M059J (cell line): ENCODE measurements around the gene C14orf119. TPM values are rescaled to one million over a fixed set of nuclear protein-coding genes. Genes with fewer than 3 reads are reported as not detected.
A peak's percentile ranks its signal among the peaks of the same experiment; 100 is the strongest.

Experiments used
- DNase-seq: peaks from one replicate; pipeline ENCODE4 v3.0.0-alpha.2; 2012; ENCODE audit warnings: low read depth
- total RNA-seq: library from RNA; depleted of rRNA; stranded (reverse); fragments of >200 nt; shearing (Covaris generic); gene quantifications from 2 replicates; pipeline ENCODE4 v1.2.3, GENCODE V29; 2014

C14orf119 gene
- total RNA-seq, 1 experiment from 2014 or later, result 78.5 TPM

DNA sequence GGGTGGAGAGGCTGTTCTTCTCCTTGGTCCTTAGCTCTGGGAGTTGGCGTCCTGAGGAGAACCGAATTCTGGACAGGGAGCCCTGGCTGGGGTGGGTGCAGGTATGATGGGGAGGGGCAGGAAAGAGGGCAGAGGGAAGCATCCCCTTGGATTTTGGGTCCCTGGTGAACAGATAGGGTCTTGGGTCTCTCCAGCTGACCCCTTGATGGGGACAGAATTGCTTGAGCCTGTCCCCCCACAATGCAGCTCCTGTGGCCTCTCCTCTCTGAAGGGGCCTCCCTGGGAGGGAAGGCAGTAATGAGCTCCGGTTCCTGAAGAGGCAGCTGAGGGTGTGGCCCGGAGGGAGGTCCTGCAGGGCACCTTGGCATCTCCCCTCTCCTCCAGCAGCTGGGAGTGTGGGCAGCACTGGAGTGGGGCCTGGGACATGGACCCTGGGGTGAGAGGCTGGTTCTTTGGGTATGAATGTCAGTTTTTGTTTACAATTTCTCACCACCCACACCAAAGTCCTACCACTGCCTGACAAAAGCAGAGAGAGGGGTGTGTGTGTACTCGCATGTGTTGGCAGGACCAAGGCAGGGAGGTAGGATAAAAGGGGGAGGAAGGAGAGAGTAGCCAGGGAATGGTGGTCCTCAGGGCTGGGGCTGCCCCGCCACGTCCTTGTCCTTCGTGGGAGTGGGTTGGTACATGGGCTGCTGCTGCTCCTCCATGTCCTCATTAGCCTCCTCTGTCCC lies 31.4 kb downstream of the C14orf119 start:
- DNase-seq, result no peak

DNA sequence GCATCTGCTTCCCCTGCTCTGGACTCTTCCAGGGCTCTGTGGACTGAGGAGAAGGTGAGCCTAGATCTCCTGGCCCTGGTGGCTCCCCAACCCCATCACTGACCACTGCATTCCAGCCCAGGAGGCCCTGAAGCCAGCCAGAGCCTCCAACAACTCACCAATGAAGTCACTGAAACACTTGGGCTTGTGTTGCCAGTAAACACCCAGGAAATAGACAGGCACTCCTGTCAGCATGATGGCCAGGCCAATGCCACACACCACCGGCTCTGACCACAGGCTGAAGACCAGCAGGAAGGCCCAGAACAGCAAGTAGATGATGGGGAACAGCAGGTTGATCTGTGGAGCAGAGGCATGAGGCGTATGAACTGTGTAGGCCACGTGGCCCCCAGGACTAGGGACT lies 32.6 kb downstream of the C14orf119 start:
- DNase-seq, result no peak

DNA sequence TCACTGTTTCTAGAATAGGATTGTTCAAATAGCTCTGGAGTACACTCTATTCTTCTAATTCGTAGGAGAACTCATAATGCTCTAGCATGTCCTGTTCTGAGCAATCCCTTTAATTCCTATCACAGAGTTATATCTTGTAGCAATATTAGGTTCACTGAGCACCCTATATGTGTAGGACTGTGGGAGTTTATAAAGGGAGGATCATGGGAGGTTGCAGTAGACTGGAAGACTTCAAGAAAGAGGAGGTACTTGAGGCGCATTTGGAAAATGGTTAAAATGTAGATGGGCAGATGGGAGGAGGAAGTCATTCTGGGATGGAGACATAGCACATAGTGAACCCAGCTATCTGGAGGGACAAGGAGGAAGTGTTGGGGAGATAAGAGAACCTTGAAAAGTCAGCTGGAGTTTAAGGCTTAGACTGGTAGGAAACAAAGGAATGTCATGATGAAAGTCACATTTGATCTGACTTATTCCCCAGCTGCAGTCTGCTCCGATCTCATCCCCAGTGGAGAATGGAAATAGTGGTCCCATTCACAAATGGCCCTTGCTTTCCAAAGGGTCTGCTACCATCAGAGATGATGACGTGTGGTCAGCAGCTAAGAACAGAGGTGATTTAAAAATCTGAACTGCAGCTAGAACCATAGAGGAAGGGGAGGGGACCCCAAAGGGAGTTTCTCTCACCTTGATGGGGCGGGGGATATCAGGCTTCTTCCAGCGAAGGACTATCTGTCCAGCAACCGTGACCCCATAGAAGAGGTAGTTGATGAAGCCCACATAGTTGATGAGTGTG lies 33.9 kb downstream of the C14orf119 start:
- DNase-seq, result no peak

DNA sequence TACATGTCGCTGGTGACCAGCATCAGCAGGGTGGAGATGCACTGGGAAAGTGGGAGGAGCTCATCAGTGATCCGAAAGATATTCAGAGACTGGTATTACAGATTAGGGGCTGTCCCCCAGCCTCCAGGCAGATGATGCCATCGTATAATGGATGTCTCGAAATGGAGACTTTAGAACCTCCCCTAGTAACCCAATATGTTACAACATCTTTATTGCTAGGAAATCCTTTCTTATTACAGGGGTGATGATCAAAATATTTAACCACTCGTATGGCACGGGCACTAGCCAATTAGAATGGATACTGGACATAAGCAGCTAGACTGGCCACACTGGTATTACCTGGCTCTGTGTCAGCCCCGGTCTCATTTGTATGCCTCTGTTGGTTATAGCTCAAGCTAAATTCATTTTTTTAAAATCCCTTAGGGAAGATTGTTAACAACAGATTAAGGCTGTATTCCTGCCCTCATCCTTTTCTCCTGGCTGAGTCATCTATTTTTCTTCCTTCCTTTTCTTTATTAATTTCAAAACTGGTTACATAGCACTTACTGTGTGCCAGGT lies 34.5 kb downstream of the C14orf119 start:
- no peak for DNase-seq

DNA sequence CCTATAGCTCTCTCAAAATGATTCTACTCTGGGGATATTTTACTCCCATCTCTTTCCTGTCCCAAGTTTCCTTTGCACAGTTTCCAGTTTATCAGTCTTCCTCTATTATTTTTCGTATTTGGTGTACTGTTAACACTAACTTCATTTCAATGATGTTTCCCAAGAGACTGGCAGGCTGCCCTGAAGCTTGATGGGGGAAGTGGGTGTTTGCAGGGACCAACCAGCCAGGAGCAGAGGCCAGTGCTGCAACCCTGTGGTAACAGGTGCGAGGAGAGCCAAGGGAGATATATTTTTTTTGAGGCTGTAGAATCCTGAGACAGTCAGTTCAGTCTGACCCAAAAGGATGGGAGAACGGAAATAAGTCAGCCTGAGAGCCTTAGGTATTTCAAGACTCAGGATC lies 35.6 kb downstream of the C14orf119 start:
- DNase-seq, result no peak

DNA sequence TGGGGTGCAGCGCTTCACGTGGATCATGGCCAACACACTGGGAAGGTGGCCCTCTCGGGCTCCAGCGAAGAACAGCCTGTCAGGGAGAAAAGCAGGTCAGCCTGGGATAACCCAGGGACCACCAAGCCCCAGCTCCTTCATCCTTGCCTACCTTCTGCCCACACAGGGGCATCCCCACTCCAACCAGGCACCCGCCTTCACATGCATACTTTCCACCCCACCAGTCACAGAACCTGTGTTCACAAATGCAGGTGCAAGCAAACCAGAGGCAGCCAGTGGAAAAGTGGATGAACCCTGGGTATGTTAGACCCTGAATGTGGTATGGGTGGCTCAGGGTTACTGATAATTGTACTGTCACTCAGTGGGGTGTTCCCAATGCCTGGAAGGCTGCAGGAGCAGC lies 36.2 kb downstream of the C14orf119 start:
- DNase-seq, result no peak

DNA sequence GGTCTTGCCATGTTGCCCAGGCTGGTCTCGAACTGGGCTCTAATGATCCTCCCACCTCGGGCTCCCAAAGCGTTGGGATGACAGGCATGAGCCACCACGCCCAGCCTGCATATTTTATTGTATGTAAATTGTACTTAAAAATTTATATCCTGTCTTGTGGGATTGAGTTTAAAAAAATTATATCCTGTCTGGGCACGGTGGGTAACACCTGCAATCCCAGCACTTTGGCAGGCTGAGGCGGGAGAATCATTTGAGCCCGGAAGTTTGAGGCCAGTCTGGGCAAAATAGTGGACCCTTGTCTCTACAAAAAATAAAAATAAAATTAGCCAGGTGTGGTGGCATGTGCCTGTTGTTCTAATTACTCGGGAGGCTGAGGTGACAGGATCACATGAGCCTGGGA lies 37.7 kb downstream of the C14orf119 start:
- no peak for DNase-seq

DNA sequence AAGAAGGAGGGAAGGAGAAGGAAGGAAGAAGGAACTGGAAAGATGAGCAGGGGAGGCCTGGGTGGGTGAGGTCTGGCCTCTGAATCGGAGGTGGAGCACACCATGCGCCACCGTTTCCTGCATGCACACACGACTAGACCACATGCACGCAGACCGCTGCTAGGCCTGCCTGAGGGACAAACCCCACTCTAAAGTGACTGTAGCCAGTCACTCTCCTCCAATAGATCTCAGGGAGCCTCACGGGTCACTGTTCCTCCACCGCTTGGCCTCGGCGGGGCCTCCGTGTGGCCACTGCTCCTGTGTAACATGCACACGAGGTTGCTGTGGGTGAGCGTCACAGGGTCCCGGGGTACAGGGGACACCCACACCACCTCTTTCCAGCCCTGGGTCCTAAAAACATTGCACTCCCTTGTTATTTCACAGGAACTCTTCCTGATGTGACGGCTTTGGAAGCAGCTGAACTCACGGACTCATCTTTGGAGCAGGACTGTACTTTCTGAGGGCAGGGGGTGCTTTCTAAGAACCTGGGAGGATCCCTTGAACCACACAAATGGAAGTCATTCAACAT lies 41.3 kb downstream of the C14orf119 start:
- DNase-seq, result no peak

DNA sequence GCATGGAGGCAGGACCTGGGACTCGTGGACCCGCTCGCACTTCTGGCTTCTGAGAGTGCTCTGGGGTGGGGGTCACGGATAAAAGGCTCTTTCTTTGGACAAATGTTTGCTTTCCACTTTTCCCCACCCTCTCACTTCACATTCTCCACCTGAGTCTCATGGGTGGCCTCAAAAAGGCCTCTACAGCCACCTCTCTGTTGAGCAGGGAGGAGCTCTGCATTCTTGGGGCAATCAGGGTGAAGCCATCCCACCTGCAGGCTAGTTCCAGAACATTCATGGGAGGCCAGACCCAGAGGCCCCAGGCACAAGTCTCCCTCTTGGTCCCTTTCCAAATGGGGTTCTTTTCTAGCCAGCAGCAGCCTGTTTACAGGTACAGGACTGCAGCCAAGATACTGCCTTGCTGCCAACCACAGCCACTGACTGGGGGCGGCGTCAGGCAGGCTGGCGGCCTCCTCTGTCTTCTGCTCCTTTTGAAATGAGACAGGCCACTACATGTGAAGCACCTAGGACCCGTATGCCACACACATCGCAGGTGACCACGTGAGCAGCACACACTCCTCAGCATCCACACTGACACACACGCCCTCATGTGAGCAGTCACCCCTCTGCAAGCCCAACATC lies 42.0 kb downstream of the C14orf119 start:
- DNase-seq, result peak; percentile 69

DNA sequence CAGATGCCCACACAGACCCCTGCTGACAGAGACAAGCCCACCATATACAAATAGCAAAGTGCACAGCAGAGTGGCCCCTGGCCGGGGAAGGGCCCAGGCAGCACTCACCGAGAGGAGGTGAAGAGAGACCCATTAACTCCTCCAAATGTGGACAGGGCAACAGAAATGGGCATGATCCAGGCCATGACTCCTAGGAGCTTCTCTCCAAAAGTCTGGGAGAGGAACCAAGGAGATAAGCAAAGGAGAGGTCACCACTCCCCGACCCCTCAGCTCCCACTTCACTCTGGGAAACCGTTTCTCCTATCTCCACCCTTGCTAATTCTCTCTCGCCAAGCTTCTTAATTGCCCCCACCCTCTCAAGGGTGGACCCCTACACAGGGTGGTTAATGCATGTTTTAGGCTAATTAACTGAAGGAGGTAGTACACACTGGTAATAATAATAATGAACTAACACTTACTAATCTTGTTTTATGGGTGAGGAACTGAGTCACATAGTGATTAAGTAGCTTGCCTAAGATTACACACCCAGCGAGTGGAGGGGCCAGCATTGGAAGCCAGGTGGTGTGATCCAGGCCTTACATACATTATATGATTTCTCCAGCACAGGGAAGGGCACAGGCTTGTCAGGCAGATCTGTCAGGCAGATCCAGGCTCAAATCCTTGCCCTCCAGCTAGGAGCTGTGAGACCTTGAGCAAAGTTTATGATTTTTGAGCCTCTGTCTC lies 42.7 kb downstream of the C14orf119 start:
- DNase-seq, result no peak

DNA sequence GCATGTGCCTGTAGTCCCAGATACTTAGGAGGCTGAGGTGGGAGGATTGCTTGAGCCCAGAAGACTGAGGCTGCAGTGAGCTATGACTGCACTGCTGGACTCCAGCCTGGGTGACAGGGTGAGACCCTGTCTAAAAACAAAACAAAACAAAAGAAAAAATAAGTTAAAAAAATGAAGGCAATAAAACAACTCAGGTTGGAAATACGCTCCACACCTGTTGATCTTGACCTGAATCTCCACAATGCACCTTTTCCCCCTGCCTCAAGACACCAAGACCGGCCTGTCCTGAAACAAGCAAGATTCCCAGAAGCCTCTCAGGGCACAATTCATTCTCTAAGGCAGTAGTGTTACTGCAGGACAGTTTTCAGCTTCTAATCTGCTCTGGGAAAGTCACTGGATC lies 44.6 kb downstream of the C14orf119 start:
- no peak for DNase-seq

DNA sequence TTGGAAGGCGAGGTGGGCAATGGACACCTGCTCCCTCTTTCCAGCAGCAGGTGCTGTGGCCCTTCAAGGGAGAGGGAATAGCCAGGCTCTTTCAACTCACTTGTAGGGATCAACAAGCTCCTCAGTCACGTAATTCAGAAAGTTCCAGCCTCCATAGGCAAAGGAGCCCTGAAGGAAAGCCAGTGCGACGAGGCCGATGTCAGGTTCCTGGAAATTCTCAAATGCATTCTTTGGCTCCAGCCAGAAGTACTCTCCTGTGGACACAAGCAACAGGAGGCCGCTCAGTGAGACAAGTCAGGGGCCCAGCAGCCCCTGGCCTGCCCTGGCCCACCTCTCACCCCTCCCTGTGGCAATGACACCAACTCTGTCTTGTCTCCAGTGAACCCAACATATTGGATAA lies 45.1 kb downstream of the C14orf119 start:
- no peak for DNase-seq

DNA sequence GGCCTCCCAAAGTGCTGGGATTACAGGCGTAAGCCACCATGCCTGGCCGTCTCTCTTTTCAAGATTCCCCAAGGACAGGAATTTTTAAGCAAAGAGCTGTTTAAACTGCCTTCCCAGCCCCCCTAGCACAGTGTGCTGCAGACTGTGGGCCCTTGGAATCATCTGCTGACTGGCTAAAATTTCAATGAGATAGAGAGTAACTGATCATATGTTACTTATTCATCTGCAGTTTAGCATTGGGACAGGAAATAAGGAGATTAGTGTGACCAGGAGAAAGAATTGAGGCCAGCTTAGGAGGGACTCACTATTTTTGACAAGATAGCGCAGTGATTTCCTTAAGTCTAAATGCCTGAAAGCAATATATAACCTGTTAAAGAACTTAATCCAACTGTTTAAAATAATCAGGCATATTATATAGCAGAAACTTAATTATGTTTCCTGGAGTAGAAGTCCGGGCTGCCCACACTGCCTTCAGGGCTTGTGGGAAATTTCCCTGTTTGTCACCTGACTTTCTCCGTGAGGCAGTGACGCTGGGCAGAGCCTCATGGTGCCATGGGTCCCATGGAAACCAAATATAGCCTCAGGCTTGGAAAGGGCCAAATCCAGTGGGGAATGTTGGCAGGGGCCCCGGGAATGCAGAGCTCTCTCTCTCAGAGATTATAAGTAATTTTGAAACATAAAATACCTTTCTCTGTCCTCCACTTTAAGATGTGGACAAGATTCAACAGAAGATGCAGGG lies 46.6 kb downstream of the C14orf119 start:
- DNase-seq, result peak; percentile 97

DNA sequence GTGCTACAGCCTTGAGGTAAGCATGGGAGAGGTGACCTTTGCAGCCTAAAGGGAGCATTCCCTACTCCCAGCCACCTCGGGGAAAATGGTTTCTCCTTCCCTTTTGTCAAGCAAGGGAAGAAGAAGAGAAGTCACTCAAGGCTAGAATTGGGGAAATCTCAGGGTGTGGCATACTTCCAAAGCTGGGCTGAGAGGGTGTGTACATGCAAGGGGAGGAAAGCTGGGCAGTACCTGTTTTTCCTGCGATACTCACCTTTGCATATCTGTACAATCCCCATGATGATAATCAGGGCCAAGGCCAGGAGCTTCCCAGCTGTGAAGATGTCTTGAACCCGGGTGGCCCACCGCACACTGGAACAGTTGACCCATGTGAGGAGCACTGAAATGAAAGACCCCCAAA lies 47.5 kb downstream of the C14orf119 start:
- DNase-seq, result no peak

DNA sequence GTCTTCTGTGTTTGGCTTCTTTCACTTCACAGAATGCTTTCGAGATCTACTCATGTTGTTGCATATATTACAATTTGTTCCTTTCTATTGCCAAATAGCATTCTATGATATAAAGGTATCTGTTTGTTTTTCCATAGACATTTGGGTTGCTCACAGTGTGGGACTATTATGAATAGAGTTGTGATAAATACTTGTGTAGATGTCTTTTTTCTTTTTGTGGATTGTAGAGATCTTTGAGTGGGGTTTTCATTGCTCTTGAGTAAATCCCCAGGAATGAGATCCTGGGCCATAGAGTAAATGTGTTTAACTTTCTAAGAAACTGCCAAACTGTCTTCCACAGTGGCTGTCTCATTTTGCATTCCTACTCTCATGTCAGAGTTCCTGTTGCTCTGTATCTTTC lies 48.6 kb downstream of the C14orf119 start:
- no peak for DNase-seq

DNA sequence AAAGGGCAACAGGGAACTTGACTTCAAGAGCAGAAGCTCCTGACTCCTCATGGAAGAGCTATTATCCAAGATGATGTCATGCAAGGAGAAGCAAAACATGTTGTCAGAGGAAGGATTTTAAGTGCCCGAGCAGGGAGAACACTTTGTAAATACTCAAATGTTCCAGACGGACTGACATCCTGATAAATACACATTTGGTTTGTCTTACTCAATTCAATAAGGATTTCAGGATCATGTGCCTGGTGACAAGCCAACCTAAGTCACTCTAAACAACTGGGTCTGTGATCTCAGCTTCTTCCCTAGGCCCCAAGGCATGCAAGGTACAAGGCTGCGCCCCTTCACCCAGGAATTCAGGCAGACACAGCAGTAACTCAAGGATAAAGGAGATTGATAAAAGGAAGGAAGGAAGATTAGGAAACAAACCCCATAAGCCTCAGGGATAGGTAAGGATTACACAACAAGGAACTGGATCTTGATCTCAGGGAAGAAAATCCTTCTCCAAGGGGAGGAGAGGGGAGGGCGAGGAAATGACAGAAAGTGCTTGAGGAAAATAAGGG lies 50.6 kb downstream of the C14orf119 start:
- no peak for DNase-seq

DNA sequence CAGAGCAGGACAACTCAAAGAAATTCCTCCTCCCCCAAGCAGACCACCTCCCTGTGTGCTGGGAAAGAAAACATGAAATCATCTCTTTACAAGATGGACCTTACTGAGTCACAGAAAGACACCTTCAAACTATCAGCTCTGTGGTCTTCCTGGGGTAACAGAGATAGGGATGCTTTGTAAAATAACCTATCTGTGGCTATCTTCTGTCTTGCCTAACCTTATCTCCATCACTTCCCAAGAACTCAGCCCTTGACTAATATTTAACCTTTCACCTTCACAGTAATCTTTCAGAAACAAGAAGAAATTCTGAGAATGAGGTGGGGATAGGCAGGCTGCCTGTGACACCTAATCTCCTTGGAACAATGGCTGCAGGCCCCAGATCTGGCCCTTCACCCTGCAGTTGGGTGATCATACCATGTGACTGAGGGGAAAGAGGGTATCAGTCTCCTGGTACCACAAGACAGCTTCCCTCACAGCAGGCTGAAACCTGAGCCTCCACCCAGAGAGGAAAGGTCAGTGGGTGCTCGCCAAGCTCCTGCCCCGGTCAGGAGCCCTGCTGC lies 51.1 kb downstream of the C14orf119 start:
- no peak for DNase-seq

DNA sequence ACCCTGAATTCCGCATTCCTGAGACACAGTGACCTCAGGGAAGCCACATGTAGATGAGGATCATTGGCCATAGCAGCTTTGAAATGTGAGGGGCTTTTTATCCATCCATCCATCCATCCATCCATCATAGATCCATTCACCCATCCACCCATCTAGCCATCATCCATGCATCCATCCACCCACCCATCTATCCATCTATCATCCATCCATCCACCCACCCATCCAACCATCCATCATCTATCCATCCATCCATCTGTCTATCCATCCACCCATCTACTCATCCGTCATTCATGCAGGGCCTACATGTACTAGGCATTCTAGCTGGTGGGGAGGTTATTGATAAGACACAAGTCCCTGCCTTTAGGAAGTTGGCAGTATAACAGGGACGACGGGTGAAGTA lies 51.7 kb downstream of the C14orf119 start:
- DNase-seq, result no peak

DNA sequence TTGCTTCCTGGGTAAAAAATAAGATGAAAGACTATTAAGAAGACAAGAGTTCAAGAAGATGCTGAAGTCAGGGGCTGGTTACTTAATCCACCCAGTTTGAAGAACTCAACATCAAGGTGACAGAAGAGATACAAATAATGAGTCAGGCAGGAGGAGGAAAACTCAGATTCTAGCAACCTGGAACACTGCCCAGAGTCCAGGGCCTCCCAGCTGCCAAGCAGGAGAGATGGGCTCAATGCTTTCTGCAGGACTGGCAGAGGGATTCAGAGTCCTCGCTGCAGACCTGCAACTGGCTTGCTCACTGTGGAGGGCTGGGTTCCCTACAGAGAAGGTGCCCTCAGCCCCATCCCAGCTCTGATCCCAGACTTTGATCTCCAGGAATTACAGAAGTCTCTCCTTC lies 52.4 kb downstream of the C14orf119 start:
- DNase-seq, result peak; percentile 81

DNA sequence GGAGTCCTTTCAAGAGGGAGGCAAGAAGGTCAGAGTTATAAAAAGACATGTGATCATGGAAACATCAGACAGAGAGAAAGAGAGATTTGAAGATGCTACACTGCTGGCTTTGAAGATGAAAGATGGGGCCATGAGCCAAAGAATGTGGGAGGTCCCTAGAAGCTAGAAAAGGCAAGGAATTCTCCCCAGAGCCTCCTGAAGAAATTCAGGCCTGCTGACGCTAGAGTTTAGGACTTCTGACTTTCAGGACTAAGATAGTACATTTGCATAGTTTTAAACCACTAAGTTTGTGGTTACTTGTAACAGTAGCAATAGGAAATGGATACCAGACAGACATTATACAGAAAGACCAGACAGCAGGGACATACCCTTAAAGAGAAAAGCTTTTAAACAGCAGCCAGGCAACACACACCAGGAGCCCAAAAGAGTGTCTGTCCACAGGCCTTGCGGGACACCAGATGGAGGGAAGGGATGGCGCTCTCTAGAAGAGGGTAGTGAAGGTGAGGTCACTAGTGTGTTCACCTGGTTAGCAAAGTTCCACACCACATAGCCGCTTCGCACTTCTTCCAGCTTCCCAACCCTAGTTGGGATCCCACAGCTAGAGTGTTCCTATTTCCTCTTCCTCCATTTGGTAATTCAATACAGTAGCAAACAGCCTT lies 53.4 kb downstream of the C14orf119 start:
- DNase-seq, result no peak
